ENCODE measurements around the gene GGT1. TPM values are rescaled to one million over a fixed set of nuclear protein-coding genes. Genes with fewer than 3 reads are reported as not detected.
"Not testable (repeated sequence)": the region's sequence is repeated elsewhere in the genome, so short reads cannot be mapped to it uniquely, and the experiment has no call there.

Gene GGT1
- polyA plus RNA-seq, 1 of the 3 experiments (the other 2 are of a cell fraction): 1.6 TPM

GRCh38 chr22:24601217-24602104, 1.5 kb upstream of the GGT1 start:
- Histone ChIP-seq H3F3A (replicated peaks; ENCODE audit: insufficient read depth) (no peaks in the 10 kb centered on the region), H3K9ac (no peak overlapping the region), H2AFZ (ENCODE audit: low read depth) (no peak overlapping the region), H3K9me2 (no peaks in the 10 kb centered on the region), H3K27ac (ENCODE audit: low read depth in 2 of 2, low read length in 1 of 2) (no peak overlapping the region), H3K27me3 (ENCODE audit: insufficient read depth) (no peaks in the 10 kb centered on the region), H3K4me2 (no peak overlapping the region), H3K9me3 (no peaks in the 10 kb centered on the region), H3K4me3 (ENCODE audit: low read depth in 2 of 2, low read length in 1 of 2) (no peak overlapping the region), H3K4me1 (ENCODE audit: control insufficient read depth in 1 of 2, insufficient read depth in 2 of 2, low read depth in 1 of 2, low read length in 1 of 2) (peaks cover 0 to 19% of the 10 kb centered on the region in 2 experiments; a peak in 1 of 4 replicates), H3K36me3 (replicated peaks in 1 of 2; ENCODE audit: control insufficient read depth in 1 of 2, insufficient read depth in 2 of 2, low read length in 1 of 2) (no peaks in the 10 kb centered on the region), H4K20me1 (ENCODE audit: insufficient read depth) (no peaks in the 10 kb centered on the region), H3K79me2 (ENCODE audit: insufficient read depth) (no peaks in the 10 kb centered on the region)
- TF ChIP-seq NFIC (IDR thresholded peaks at IDR 0.05; ENCODE audit: borderline replicate concordance) (0 out of 2 replicates have a peak, but pooled peaks have one; percentile 7), FOSL2 (IDR thresholded peaks at IDR 0.05; ENCODE audit: borderline replicate concordance, low read depth) (no peak)
- WGBS (ENCODE audit: low lambda C conversion rate): 82% methylated on average over 12 of the region's 12 CpGs
- peak; percentile 64 for DNase-seq
- ChIA-PET CTCF (interaction anchor here (1.2 kb wide), 1 partner anchor 14 kb away, joined by 3 read pairs; no protein-coding TSS in a partner anchor), POLR2A (no interaction called here)

GRCh38 chr22:24602105-24602749, 766 bp upstream of the GGT1 start:
- CTCF ChIA-PET: interaction anchor here (1.2 kb wide), 1 partner anchor 15 kb away, joined by 3 read pairs; no protein-coding TSS in a partner anchor
- WGBS (ENCODE audit: low lambda C conversion rate): 91% methylated on average over 11 of the region's 11 CpGs
- H3K9me2 ChIP-seq; H4K20me1 ChIP-seq (ENCODE audit: insufficient read depth); H3K9me3 ChIP-seq; H3K4me3 ChIP-seq (ENCODE audit: low read depth in 2 of 2, low read length in 1 of 2); H3K27me3 ChIP-seq (ENCODE audit: insufficient read depth); H3K9ac ChIP-seq; H3K27ac ChIP-seq (ENCODE audit: low read depth in 2 of 2, low read length in 1 of 2); H3K36me3 ChIP-seq (replicated peaks in 1 of 2; ENCODE audit: control insufficient read depth in 1 of 2, insufficient read depth in 2 of 2, low read length in 1 of 2); H3K79me2 ChIP-seq (ENCODE audit: insufficient read depth); H3F3A ChIP-seq (replicated peaks; ENCODE audit: insufficient read depth); H3K4me2 ChIP-seq; DNase-seq; H2AFZ ChIP-seq (ENCODE audit: low read depth); POLR2A ChIA-PET: not testable (repeated sequence)
- peaks cover 0 to 19% of the 10 kb centered on the region in 2 experiments; a peak in 1 of 4 replicates for H3K4me1 ChIP-seq (ENCODE audit: control insufficient read depth in 1 of 2, insufficient read depth in 2 of 2, low read depth in 1 of 2, low read length in 1 of 2)

GRCh38 chr22:24603770-24604629, 1.0 kb downstream of the GGT1 start:
- WGBS (ENCODE audit: low lambda C conversion rate): 48% methylated on average over 10 of the region's 18 CpGs
- H4K20me1 ChIP-seq (ENCODE audit: insufficient read depth): not testable (repeated sequence)

GRCh38 chr22:24606340-24606739, 3.3 kb downstream of the GGT1 start:
- H3F3A ChIP-seq (replicated peaks; ENCODE audit: insufficient read depth); H3K4me2 ChIP-seq; CTCF ChIA-PET; H3K9ac ChIP-seq; H3K27me3 ChIP-seq (ENCODE audit: insufficient read depth); H3K9me2 ChIP-seq; H2AFZ ChIP-seq (ENCODE audit: low read depth); H3K4me3 ChIP-seq (ENCODE audit: low read depth in 2 of 2, low read length in 1 of 2); POLR2A ChIA-PET; H3K27ac ChIP-seq (ENCODE audit: low read depth in 2 of 2, low read length in 1 of 2); H3K9me3 ChIP-seq; H4K20me1 ChIP-seq (ENCODE audit: insufficient read depth); H3K4me1 ChIP-seq (ENCODE audit: control insufficient read depth in 1 of 2, insufficient read depth in 2 of 2, low read depth in 1 of 2, low read length in 1 of 2); DNase-seq; H3K79me2 ChIP-seq (ENCODE audit: insufficient read depth); H3K36me3 ChIP-seq (replicated peaks in 1 of 2; ENCODE audit: control insufficient read depth in 1 of 2, insufficient read depth in 2 of 2, low read length in 1 of 2): not testable (repeated sequence)
- 86% methylated on average over 1 of the region's 2 CpGs for WGBS (ENCODE audit: low lambda C conversion rate)

More at GRCh38 chr22:24603770-24604629, 1.0 kb downstream of the GGT1 start:
- H3K9ac ChIP-seq; H3K4me2 ChIP-seq; POLR2A ChIA-PET; H3K36me3 ChIP-seq (replicated peaks in 1 of 2; ENCODE audit: control insufficient read depth in 1 of 2, insufficient read depth in 2 of 2, low read length in 1 of 2); H2AFZ ChIP-seq (ENCODE audit: low read depth); H3K9me3 ChIP-seq; H3K4me3 ChIP-seq (ENCODE audit: low read depth in 2 of 2, low read length in 1 of 2); H3F3A ChIP-seq (replicated peaks; ENCODE audit: insufficient read depth); H3K27me3 ChIP-seq (ENCODE audit: insufficient read depth); H3K79me2 ChIP-seq (ENCODE audit: insufficient read depth); H3K27ac ChIP-seq (ENCODE audit: low read depth in 2 of 2, low read length in 1 of 2); H3K9me2 ChIP-seq; CTCF ChIA-PET: not testable (repeated sequence)
- H3K4me1 ChIP-seq (ENCODE audit: control insufficient read depth in 1 of 2, insufficient read depth in 2 of 2, low read depth in 1 of 2, low read length in 1 of 2): peaks cover 0 to 19% of the 10 kb centered on the region in 2 experiments; a peak in 1 of 4 replicates
- TF ChIP-seq CTCF (IDR thresholded peaks at IDR 0.05): peak; percentile 32
- DNase-seq: peak; percentile 36

- H3K79me2 ChIP-seq (ENCODE audit: insufficient read depth); POLR2A ChIA-PET; H3K27ac ChIP-seq (ENCODE audit: low read depth in 2 of 2, low read length in 1 of 2); DNase-seq; H2AFZ ChIP-seq (ENCODE audit: low read depth); H3F3A ChIP-seq (replicated peaks; ENCODE audit: insufficient read depth); CTCF ChIA-PET; H3K4me1 ChIP-seq (ENCODE audit: control insufficient read depth in 1 of 2, insufficient read depth in 2 of 2, low read depth in 1 of 2, low read length in 1 of 2); H3K4me3 ChIP-seq (ENCODE audit: low read depth in 2 of 2, low read length in 1 of 2); H4K20me1 ChIP-seq (ENCODE audit: insufficient read depth); H3K9me3 ChIP-seq; H3K27me3 ChIP-seq (ENCODE audit: insufficient read depth); H3K36me3 ChIP-seq (replicated peaks in 1 of 2; ENCODE audit: control insufficient read depth in 1 of 2, insufficient read depth in 2 of 2, low read length in 1 of 2); H3K9me2 ChIP-seq; H3K9ac ChIP-seq; H3K4me2 ChIP-seq: not testable (repeated sequence)
- WGBS (ENCODE audit: low lambda C conversion rate): 75% methylated on average over 12 of the region's 18 CpGs
These were observed 4.5 kb downstream of the GGT1 start for GRCh38 chr22:24607429-24607983.

All from SK-N-SH (cell line).